NCI-H1105 treated with DMSO at 0.1 percent for 48 hours (cell line): ENCODE measurements around the gene RWDD4.
"Not testable (repeated sequence)": the region's sequence is repeated elsewhere in the genome, so short reads cannot be mapped to it uniquely, and the experiment has no call there.

Experiments used
- DNase-seq: peaks from one replicate; lab custom pipeline; 2025; lab: John Stamatoyannopoulos, UW

RWDD4 gene

DNA sequence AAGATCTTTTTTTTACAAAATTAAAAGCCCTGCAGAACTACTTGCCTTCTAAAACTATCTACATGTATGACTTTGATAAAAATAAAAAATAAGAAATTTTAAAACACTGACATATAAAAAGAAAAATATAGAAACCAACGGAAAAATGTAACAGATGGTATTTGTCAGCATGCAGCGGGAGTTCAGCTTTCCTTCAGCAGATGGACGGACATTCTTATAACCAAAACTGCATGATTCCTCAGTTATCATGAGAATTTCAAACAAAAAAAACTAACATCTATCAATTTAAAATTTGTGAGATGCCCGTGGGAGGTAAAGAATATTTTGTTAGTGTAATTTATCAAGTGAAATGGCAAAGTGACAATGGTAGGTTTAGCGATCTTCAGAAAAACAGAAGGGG lies 23.2 kb downstream of the RWDD4 start:
- no peak for DNase-seq

GRCh38 chr4:183635321-183635720 lies 23.7 kb downstream of the RWDD4 start:
- DNase-seq, result no peak

DNA sequence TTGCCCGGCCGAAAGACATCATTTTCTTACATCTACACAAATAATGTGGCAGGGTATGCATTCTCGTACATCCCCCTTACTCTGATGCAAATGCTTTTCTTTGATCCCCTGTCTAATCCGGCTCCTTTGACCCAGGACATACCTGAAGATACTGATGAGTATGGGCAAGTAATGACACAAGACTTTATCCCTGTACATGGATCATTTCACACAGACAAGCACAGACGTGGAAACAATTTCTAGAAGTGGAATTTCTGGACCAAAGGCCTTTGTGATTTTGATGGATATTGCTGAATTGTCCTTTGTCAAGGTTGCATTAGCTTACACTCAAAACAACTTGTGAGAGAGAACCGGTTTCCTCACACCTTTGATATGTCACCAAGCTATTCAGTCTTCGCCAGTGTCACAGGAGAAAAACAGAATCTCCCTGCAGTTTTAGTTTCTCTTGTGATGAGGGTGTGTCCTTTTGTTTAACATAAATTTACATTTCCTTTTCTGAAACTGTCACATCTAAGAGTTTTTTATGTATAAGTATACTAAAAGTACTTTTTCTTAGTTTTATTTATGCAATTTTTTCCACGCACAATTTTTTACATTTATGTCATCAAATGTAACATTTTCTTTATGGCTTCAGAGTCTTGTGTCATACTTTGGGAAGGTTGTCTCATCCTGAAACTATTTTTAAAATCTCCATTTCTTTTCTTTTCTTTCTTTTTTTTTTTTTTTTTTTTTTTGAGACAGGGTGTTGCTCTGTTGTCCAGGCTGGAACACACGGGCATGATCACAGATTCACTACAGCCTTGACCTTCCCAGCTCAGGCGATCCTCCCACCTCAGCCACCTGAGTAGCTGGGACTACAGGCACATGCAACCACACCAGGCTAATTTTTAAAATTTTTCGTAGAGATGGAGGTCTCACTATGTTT lies 25.2 kb downstream of the RWDD4 start:
- no peak for DNase-seq

DNA sequence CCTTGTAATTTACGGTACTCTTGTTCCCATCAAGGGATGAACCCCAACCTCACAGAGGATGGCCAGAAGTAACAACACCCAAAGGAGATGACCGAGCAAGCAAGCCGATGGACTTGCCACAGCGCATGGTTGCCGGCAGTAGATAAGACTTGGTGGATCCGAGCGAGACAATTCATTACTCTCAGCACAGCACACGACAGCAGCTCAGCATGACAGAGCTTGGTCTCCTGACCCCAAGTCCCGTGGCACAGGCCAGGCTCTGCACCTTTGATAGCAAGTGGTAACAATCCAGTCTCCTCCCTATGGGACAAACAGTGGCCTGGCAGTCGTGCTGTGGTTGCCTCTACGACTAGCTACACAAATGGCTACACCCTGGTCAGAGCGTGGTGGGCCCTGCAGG lies 26.3 kb downstream of the RWDD4 start:
- no peak for DNase-seq

DNA sequence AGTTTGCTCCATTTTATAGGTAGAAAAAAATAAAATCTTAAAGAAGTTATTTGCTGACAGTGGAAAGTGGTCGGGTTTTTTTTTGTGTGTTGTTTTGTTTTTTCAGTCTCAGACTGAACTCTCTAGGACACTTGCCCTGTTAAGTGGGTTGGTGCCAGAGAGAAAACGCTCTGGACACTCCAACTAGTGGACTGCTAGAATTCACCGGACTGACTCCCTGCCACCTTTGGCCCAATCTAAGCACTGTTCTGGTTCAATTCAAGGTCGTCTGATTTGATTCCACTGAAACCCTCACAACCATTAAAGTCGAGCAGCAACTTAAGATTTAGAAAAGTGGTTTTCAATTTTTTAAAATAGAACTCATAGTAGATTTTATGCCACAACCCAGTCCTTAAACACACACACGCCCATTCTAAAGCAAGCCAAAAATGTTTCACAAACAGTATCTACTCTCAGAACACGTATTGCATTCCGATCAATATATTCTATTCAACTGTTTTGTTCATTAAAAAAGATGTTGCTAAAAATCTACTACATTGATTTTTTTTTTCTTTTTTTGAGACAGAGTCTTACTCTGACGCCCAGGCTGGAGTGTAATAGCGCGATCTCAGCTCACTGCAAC lies 27.3 kb downstream of the RWDD4 start:
- DNase-seq, result no peak

DNA sequence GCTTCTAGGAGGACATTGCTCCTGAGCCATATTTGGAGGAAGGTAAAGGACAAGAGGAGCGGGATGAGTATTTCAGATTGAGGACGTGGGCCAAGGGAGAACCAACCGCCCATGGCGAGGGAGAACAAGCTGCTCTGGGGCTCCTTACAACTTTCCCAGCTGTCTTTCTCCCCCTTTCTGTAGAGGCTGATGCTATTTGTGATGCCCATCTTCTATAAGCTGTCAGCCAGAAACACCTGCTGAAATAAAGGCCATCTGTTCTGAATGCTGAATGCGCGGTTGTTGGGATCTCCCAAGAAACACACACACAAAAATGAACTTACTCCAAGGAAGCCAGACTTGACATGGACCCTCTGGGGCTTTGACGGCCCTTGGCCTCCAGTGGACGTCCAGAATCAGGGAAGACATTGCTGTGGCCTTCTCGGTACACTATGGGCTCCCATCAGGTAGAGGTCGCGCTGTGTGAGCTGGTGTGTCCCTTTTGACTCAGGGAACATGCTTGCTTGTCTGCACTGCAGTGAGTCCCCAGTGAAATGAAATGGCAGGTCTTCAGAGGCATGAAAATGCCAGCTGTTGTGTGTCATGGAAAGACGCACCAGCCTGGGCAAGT lies 30.9 kb downstream of the RWDD4 start:
- no peak for DNase-seq

- not testable (repeated sequence) for DNase-seq
These were observed 31.7 kb downstream of the RWDD4 start for GRCh38 chr4:183627286-183627685.

DNA sequence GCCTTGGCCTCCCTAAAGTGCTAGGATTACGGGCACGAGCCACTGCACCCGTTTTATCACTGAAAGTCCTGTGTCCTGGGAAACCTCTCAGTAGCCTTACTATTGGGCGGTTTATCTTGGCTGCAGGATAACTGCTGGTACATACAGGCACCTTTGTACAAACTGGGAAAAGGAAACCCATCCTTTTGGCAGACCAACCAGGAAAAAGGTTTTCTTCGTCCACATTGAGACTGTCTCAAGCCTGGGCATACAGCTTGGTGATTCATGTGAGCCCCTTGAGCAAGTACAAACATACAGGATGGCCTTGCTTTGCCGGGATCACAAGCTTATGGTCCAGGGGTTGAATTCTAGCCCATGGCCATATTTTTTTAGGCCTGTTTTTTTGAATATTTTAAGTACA lies 32.8 kb downstream of the RWDD4 start:
- no peak for DNase-seq

- no peak for DNase-seq
These were observed 34.4 kb downstream of the RWDD4 start for GRCh38 chr4:183624548-183624947.

DNA sequence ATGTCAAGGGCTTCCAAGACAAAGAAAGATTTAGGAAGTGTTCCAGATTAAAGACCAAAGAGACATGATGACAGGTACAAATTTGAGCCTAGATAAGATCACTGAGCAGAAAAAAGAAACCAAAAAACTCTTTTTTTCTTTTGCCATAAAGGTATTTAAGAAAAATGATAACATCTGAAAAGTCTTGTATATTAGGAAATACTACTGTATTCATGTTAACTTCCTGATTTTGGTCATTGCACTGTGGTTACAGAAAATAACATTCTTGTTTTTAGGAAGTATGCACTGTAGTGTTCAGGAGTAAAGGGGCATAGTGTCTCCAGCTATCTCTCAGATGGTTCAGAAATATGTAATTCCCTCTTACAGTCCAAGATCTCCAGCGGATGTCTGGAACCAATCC lies 37.1 kb downstream of the RWDD4 start:
- no peak for DNase-seq

DNA sequence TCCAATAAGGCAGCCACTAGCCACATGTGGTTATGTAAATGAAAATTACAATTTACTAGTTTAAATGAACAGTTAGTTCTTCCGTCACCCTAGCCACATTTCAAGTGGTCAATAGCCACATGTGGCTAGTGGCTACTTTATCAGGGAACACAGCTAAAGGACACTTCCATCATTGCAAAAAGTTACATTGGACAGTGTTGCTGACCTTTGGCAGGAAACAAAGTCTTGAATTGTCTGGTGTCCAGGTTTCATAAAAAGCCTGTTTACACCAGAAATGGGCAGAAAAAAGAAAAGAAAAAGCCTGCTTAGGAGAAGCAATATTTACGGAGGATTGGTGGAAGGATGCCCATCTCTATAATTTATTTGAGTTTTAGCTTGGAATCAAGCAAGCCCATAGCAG lies 38.6 kb downstream of the RWDD4 start:
- no peak for DNase-seq

- no peak for DNase-seq
These were observed 40.3 kb downstream of the RWDD4 start for GRCh38 chr4:183618681-183619080.

GRCh38 chr4:183617075-183617474 lies 41.9 kb downstream of the RWDD4 start:
- no peak for DNase-seq

DNA sequence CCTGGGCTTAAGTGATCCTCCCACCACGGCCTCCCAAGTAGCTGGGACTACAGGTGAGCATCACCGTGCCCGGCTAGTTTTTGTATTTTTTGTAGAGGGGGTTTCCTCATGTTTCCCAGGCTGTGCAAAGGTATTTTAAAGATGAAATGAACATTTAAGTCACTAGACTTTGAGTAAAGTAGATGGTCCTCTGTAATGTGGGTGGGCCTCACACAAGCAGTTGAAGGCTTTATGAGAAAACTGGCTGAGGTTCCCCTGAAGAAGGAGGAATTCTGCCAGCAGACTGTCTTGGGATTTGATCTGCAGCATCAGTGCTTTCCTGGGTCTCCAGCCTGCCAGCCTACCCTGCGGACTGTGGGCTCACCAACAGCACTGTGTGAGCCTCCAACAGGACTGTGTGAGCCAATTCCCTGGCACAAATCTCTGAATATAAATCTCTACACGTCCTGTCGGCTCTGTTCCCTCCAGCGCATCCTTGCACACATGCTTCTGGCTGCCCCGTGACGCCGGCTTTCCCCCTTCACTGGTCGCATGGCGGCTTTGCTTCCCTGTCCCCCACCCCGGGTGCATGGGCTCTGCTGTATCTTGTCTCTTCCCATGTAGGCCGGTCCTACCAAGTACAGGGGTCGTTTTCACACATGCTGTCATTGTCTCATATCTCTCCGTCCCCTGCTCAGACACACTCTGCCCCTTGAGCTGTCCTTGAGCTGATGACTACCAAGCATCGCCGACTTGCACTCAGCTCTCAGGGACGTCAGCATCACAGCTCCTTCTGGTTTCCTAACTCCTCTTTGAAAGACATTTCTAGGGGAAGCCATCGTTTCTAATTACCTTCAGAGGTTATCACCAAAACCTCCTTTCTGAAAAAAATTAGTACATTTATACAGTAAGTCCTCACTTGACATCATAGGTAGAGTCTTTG lies 46.4 kb downstream of the RWDD4 start:
- no peak for DNase-seq

DNA sequence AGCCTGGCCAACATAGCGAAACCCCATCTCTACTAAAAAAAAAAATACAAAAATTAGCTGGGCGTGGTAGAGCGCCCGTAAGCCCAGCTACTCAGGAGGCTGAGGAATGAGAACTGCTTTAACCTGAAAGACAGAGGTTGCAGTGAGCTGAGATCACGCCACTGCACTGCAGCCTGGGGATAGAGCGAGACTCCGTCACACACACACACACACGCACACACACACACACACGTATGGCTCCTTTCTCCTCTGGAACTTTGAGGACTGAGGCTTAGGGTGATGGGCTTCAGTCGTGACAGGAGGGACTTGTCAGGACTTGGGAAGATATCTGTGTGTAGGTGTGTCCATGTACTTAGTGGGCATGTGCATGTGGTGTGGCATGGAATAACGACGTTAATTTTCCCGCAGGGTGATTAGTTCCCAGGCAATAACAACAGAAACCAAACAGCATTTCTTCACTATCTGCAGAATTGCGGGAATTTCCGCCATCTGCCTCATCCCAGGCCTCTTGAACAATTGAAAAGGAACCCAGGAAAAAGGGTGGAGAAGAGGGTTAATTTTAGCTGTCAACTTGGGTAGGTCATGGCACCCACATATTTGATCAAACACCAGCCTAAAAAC lies 47.7 kb downstream of the RWDD4 start:
- no peak for DNase-seq

GRCh38 chr4:183610613-183611012 lies 48.4 kb downstream of the RWDD4 start:
- no peak for DNase-seq

DNA sequence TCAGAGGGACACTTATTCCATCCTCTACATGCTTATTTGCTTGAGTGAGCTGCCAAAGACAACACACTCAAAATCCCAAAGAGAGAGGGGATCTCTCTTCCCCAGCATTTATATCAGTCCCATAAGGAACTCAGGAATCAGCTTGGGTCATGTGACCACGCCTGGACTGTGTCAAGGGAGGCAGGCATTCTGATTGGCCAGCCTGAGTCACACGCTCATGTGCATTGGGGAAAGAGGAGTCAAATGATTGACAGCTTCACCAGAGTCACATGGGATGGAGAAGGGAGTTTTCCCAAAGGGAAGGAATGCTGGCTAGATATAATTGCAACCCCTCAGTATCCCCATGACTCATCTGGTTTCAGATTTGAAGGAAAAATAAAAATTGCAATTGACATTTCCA lies 49.0 kb downstream of the RWDD4 start:
- DNase-seq, result no peak

- no peak for DNase-seq
These were observed 49.8 kb downstream of the RWDD4 start for GRCh38 chr4:183609151-183609550.

GRCh38 chr4:183607894-183608293 lies 51.1 kb downstream of the RWDD4 start:
- DNase-seq, result no peak

DNA sequence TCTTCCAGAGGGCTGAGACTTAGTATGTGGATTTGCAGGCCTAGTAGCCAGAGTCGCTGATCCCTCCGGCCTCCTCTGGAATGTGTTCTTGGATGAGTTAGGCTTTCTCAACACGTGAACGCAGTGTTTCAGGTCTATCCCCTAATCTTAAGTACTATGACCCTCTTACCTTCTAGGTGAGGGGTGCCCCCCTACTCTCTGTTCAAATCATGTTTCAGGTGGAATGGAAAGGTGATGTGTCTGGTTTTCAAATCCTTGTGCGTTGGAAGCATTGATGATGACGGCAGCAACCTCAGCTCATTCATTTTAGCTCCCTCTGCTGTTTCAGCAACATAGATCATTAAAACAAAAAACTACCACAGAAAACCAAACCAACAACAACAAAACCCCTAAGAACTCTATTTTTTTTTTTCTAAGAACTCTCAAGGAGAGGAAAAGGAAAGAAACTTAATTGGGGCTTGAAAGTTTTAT lies 56.4 kb downstream of the RWDD4 start:
- no peak for DNase-seq

DNA sequence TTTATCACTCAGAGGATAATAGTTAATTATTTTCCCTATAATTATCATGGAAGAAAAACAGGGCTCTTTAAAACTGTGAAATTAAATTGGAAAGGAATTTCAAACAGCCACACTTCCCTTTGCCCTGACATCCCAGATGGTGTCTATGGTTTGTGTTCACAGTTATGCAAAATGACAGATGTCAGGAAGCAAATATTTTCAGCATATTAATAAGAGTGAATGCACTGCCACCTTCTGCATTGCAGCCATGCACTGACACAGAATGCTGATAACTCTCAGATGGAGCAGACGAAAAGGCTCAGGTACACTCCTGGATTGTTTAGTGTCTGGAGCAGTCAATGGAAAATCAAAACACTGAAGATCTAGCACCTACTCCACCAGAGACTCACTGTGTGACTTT lies 57.6 kb downstream of the RWDD4 start:
- no peak for DNase-seq
